Transverse colon (tissue), 4 donors: ENCODE results near the gene FBXO33. TPM values are rescaled to one million over a fixed set of nuclear protein-coding genes. Genes with fewer than 3 reads are reported as not detected.
"Not testable (repeated sequence)": the region's sequence is repeated elsewhere in the genome, so short reads cannot be mapped to it uniquely, and the experiment has no call there.

ENCODE experiments used
- DNase-seq: peaks from one replicate; pipeline ENCODE4 v3.0.0-alpha.2; 2019
- H3K27ac ChIP-seq, 4 donors: fragments of 200-600 bp; sonication (generic); 2 replicates each; pipeline ENCODE4 v1.5.1; 2016 to 2018; ENCODE audit warnings: inconsistent platforms in 4 of 4
- H3K27me3 ChIP-seq: fragments of 200-600 bp; sonication (generic); 2 replicates; pipeline ENCODE4 v1.5.1; 2017; ENCODE audit warnings: inconsistent platforms
- H3K36me3 ChIP-seq, 4 donors: fragments of 200-600 bp; sonication (generic); 2 replicates each; pipeline ENCODE4 v1.5.1; 2017 to 2019; ENCODE audit warnings: inconsistent platforms in 4 of 4
- H3K4me1 ChIP-seq, 4 donors: fragments of 200-600 bp; sonication (generic); 2 replicates each; pipeline ENCODE4 v1.5.1; 2017 to 2020; ENCODE audit warnings: inconsistent platforms in 4 of 4
- H3K4me3 ChIP-seq, 4 donors: fragments of 200-600 bp; sonication (generic); 1 replicate in 1 of 4; 2 replicates in 3 of 4; pipeline versions ENCODE4 v1.5.1 to v1.6.1; 2017 to 2019; ENCODE audit warnings: inconsistent platforms in 4 of 4
- H3K9me3 ChIP-seq, 2 donors: fragments of 200-600 bp; sonication (generic); 2 replicates each; pipeline ENCODE4 v1.5.1; 2017 to 2019; ENCODE audit warnings: inconsistent platforms in 2 of 2
- EP300 ChIP-seq: sonication (generic); formaldehyde crosslinking; IDR thresholded peaks from one replicate; pipeline ENCODE4 v1.6.1; 2017; ENCODE audit warnings: antibody characterized with exemption, low read depth
- POLR2A ChIP-seq: fragments of 450-650 bp; IDR thresholded peaks from one replicate; pipeline ENCODE4 v1.6.1; 2016; ENCODE audit warnings: antibody characterized with exemption, mild to moderate bottlenecking, moderate library complexity
- POLR2AphosphoS5 ChIP-seq, 3 donors: sonication (generic); formaldehyde crosslinking; IDR thresholded peaks; one replicate each; pipeline ENCODE4 v1.6.1; 2016; ENCODE audit warnings: antibody characterized with exemption in 3 of 3
- WGBS, 2 donors: methylation state at CpG; one replicate each; pipeline ENCODE4 v1.1.5; 2018; ENCODE audit warnings: low coverage in 1 of 2; 5-methylcytosine and 5-hydroxymethylcytosine counted together
- in situ Hi-C, 4 donors: fragments of 200-750 bp; cut with MboI; loops; one replicate each; pipeline versions ENCODE4 v1.15.0 to v1.15.1; 2017; ENCODE audit warnings: low sequenced_read_pairs in 3 of 4, low pct_ligation_motif_present in 1 of 4, low pct_unique_long_range_greater_than_20kb in 1 of 4
- intact Hi-C: fragments of 100-400 bp; cut with DNase I; formaldehyde crosslinking; loops from one replicate; pipeline ENCODE4 v1.15.1; 2023; ENCODE audit warnings: low total_unique reads
- total RNA-seq, 4 donors: library from RNA; depleted of rRNA; stranded (reverse); fragments of >200 nt; gene quantifications; one replicate each; pipeline ENCODE4 v1.1.0, GENCODE V29; 2016
- TF ChIP-seq, protein P1 (sequence below), 5 experiments: fragments of 200-600 bp in 3 of 5; fragments of 450-650 bp in 2 of 5; sonication (generic) in 3 of 5; IDR thresholded peaks; 1 replicate in 2 of 5; 2 replicates in 3 of 5; pipeline ENCODE4 v1.5.1; 2016 to 2017; ENCODE audit warnings: antibody characterized with exemption in 5 of 5, inconsistent platforms in 3 of 5, mild to moderate bottlenecking in 2 of 5, moderate library complexity in 1 of 5

The FBXO33 gene
- total RNA-seq, 4 donors from 2014 or later = 4.5 to 12.1 (median 9.7) TPM

DNA sequence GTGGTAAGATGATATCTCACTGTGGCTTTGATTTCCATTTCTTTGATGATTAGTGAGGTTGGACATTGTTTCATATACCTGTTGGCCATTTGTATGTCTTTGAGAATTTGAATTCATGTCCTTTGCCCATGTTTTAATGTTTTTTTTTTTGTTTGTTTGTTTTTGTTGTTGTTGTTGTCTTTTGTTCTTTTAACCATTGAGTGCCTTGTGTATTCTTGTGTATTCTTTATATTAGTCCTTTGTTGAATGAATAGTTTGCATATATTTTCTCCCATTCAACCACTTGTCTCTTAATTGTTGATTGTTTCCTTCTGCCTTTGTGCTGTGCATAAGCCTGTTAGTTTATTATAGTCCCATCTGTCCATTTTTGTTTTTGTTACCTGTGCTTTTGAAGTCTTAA is 71.9 kb downstream of the FBXO33 start:
- no peak overlapping the region for H3K27ac ChIP-seq
- TF ChIP-seq EP300 (no peak), POLR2AphosphoS5 (IDR thresholded peaks at IDR 0.05) (no peak), POLR2A (no peak)
- TF ChIP-seq, protein P1, sequence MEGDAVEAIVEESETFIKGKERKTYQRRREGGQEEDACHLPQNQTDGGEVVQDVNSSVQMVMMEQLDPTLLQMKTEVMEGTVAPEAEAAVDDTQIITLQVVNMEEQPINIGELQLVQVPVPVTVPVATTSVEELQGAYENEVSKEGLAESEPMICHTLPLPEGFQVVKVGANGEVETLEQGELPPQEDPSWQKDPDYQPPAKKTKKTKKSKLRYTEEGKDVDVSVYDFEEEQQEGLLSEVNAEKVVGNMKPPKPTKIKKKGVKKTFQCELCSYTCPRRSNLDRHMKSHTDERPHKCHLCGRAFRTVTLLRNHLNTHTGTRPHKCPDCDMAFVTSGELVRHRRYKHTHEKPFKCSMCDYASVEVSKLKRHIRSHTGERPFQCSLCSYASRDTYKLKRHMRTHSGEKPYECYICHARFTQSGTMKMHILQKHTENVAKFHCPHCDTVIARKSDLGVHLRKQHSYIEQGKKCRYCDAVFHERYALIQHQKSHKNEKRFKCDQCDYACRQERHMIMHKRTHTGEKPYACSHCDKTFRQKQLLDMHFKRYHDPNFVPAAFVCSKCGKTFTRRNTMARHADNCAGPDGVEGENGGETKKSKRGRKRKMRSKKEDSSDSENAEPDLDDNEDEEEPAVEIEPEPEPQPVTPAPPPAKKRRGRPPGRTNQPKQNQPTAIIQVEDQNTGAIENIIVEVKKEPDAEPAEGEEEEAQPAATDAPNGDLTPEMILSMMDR (IDR thresholded peaks at IDR 0.05) = no peak
- H3K27me3 ChIP-seq = no peaks in the 10 kb centered on the region
- H3K9me3 ChIP-seq = peaks cover 5 to 14% of the 10 kb centered on the region in 2 donors
- H3K4me3 ChIP-seq = no peak overlapping the region
- in situ Hi-C loops (no loop called here), intact Hi-C loops (no loop called here)
- no peak for DNase-seq
- H3K4me1 ChIP-seq = no peaks in the 10 kb centered on the region
- H3K36me3 ChIP-seq = peaks cover 0 to 5% (median 0%) of the 10 kb centered on the region in 4 donors

DNA sequence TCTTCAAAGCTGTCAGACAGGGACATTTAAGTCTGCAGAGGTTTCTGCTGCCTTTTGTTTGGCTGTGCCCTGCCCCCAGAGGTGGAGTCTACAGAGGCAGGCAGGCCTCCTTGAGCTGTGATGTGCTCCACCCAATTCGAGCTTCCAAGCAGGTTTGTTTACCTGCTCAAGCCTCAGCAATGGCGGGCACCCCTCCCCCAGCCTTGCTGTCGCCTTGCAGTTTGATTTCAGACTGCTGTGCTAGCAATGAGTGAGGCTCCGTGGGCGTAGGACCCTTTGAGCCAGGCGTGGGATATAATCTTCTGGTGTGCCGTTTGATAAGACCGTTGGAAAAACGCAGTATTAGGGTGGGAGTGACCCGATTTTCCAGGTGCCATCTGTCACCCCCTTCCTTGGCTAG is 73.2 kb downstream of the FBXO33 start:
- DNase-seq, H3K9me3 ChIP-seq, H3K36me3 ChIP-seq, H3K4me1 ChIP-seq, intact Hi-C loops, H3K27me3 ChIP-seq, H3K27ac ChIP-seq, in situ Hi-C loops, H3K4me3 ChIP-seq: not testable (repeated sequence)
- 89% methylated on average over 10 of the region's 10 CpGs; no CpG with 5 or more reads in 1 of the 2 donors for WGBS, 2 donors

DNA sequence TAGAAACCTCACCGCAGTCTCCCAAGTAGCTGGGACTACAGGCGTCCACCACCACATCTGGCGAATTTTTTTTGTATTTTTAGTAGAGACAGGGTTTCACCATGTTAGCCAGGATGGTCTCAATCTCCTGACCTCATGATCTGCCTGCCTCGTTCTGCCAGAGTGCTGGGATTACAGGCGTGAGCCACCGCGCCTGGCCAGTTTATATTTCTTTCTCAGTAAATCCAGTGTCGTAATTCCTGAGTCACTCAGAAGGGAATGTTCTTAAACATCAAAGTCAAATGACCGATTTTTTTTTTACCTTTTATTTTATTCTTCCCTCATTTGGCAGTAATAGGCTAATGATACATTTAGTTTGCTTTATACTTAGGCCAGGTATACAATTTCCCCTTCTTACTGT is 80.5 kb downstream of the FBXO33 start:
- intact Hi-C loops = no loop called here
- 97 to 99% methylated on average over 9 of the region's 9 CpGs for WGBS, 2 donors

DNA sequence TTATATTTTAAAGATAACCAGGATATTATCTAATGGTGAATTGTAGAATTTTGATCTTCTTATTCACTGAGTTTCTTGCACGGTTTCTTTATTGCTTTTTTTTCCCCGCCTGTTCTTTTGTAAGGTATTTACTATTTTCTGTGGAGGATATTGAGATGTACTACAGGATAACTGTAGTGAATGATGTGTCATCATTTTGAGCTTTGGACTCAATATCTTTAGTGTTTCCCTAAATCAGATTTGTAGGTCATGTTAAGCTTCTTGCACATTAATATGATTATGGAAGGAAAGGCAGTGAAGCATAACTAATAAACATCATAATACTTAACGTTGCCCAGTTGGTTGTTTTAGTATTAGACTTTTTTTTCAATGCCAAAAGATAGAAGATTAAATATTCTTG is 81.4 kb downstream of the FBXO33 start:
- H3K36me3 ChIP-seq = peaks cover 0 to 26% (median 2%) of the 10 kb centered on the region in 4 donors

More for the DNA sequence above, 80.5 kb downstream of the FBXO33 start:
- Histone ChIP-seq H3K4me3 (no peak overlapping the region), H3K4me1 (no peaks in the 10 kb centered on the region), H3K36me3 (peaks cover 0 to 21% (median 0%) of the 10 kb centered on the region in 4 donors), H3K9me3 (no peaks in the 10 kb centered on the region), H3K27ac (no peak overlapping the region), H3K27me3 (no peaks in the 10 kb centered on the region)
- TF ChIP-seq POLR2A (no peak), POLR2AphosphoS5 (IDR thresholded peaks at IDR 0.05) (no peak), EP300 (no peak)
- TF ChIP-seq, protein P1 (IDR thresholded peaks at IDR 0.05) = no peak
- no peak for DNase-seq
- in situ Hi-C loops = no loop called here

More for the DNA sequence above, 81.4 kb downstream of the FBXO33 start:
- Histone ChIP-seq H3K9me3 (no peaks in the 10 kb centered on the region), H3K4me1 (no peaks in the 10 kb centered on the region), H3K4me3 (no peak overlapping the region), H3K27ac (no peak overlapping the region), H3K27me3 (no peaks in the 10 kb centered on the region)
- no peak for DNase-seq
- intact Hi-C loops (no loop called here), in situ Hi-C loops (no loop called here)
- no peak for TF ChIP-seq POLR2AphosphoS5 (IDR thresholded peaks at IDR 0.05)
- TF ChIP-seq, protein P1 (IDR thresholded peaks at IDR 0.05) = no peak
- no peak for TF ChIP-seq EP300
- no peak for TF ChIP-seq POLR2A
- WGBS, 2 donors = 87 to 91% methylated on average over 3 of the region's 3 CpGs

Other genes with a start within 250 kb of the FBXO33 start
- gene MIA2, start 198.5 kb downstream of the FBXO33 start, total RNA-seq = 10 to 100 TPM; 54.1 to 83.0 (median 71.4) TPM